Fibroblast of pulmonary artery (primary cell): Measurements from ENCODE around the gene HNRNPAB.

Experiments used
- DNase-seq: peaks from one replicate; pipeline ENCODE4 v3.0.0-alpha.2; 2010; ENCODE audit warnings: low read depth
- H3K4me3 ChIP-seq: replicated peaks from 2 replicates; pipeline ENCODE4 v1.5.1; 2011; ENCODE audit warnings: low read depth, mild to moderate bottlenecking, control low read depth, low read length, moderate library complexity
- TF ChIP-seq, protein P1 (sequence below): IDR thresholded peaks from 2 replicates; pipeline ENCODE4 v1.5.1; 2011; ENCODE audit warnings: mild to moderate bottlenecking, control low read depth, low read length, inconsistent platforms; ENCODE audit errors: missing control alignments

HNRNPAB gene

GRCh38 chr5:178207183-178207916 is 3.0 kb downstream of the HNRNPAB start:
- TF ChIP-seq, protein P1, sequence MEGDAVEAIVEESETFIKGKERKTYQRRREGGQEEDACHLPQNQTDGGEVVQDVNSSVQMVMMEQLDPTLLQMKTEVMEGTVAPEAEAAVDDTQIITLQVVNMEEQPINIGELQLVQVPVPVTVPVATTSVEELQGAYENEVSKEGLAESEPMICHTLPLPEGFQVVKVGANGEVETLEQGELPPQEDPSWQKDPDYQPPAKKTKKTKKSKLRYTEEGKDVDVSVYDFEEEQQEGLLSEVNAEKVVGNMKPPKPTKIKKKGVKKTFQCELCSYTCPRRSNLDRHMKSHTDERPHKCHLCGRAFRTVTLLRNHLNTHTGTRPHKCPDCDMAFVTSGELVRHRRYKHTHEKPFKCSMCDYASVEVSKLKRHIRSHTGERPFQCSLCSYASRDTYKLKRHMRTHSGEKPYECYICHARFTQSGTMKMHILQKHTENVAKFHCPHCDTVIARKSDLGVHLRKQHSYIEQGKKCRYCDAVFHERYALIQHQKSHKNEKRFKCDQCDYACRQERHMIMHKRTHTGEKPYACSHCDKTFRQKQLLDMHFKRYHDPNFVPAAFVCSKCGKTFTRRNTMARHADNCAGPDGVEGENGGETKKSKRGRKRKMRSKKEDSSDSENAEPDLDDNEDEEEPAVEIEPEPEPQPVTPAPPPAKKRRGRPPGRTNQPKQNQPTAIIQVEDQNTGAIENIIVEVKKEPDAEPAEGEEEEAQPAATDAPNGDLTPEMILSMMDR = no peak
- peak; percentile 83 for DNase-seq
- H3K4me3 ChIP-seq = no peak overlapping the region

GRCh38 chr5:178207917-178208280 is 3.6 kb downstream of the HNRNPAB start:
- DNase-seq = no peak
- H3K4me3 ChIP-seq = no peak overlapping the region
- TF ChIP-seq, protein P1 = no peak

DNA sequence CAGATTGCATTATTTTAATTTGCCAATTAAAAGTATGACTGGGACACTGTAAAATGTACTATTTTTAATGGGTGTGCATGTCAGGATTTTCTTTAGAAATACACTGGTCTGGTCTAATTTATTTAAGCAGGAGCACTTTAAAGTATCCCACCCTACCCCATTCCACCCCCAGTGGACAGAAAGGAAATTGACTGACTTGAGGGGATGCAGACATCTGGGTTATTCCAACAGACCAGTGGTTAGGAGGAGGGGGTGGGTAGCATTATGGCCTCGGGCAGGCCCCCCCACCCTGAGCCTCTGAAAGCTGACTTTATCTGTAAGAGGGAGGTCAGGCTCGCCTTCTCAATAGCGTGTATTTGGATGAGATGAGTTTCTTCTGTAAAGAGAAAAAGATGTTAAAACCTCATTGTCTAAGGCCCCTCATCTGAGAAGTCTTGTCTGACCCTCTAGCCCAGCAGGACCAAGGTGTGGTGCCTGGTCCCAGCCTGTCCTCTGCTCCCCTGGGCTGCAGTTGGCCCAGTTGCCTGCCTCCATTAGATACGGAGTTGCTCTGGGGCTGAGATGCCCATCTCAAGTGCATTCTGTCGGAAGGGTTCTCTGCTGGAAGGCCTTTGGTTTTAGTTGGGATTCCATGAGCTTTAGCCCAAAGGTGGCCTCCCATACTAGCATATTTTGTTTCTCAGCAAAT is 4.4 kb downstream of the HNRNPAB start:
- H3K4me3 ChIP-seq = no peak overlapping the region
- TF ChIP-seq, protein P1 = peak; percentile 25
- DNase-seq = no peak

DNA sequence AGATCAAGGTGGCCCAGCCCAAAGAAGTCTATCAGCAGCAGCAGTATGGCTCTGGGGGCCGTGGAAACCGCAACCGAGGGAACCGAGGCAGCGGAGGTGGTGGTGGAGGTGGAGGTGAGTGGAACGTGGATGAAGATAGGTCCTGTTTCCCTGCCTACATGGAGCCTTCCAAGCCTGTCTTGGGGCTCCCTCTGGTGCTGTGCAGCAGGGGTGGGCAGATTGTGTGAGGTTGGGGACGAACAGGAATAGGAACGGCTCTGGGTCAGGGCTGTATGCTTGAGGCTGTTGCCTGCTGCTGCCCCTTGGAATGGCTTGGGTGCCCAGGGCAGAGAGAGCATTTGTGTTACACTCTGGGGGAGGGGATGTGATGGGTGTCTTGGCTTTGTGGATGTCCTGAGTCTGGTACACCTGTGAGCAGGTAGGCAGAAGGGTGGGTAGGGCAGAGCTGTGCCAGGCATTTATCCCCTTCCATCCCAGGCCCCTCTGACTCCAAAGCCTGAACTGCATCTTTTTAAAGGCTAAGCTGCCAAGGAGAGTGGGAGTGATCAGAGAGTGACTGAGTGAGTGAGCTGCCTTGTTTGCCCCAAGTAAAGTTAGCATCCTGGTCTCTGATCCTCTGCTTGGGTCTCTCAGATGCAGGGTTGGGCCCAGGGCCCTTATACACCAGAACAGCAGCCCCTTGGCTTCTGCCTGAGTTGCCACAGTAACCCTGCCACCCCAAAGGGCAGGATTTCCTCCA is 5.2 kb downstream of the HNRNPAB start:
- no peak for DNase-seq
- TF ChIP-seq, protein P1 = no peak
- H3K4me3 ChIP-seq = no peak overlapping the region

- TF ChIP-seq, protein P1 = no peak
- DNase-seq = no peak
- H3K4me3 ChIP-seq = no peak overlapping the region
These were observed 5.8 kb downstream of the HNRNPAB start for GRCh38 chr5:178210073-178210535.

DNA sequence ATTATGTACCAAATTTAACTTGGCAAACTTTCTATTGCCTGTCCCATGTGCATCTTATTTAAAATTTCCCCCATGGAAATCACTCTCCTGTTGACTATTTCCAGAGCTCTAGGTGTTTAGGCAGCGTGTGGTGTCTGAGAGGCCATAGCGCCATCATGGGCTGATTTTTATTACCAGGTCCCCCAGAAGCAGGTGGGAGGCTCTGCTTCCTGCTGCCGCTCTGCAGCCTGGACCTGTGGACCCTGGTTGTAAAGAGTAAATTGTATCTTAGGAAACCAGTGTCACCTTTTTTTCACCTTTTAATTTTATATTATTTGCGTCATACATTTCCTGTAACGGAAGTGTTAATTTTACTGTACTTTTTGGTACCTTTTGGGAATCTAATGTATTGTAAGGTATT is 6.4 kb downstream of the HNRNPAB start:
- DNase-seq = no peak
- no peak overlapping the region for H3K4me3 ChIP-seq
- TF ChIP-seq, protein P1 = no peak
